Esophagus muscularis mucosa (tissue), 2 donors: ENCODE data around the gene FRMD5.

Experiments
- POLR2A ChIP-seq: fragments of 450-650 bp; IDR thresholded peaks from one replicate; pipeline ENCODE4 v1.6.1; 2017; ENCODE audit warnings: antibody characterized with exemption, moderate library complexity, mild to moderate bottlenecking, low read depth
- POLR2AphosphoS5 ChIP-seq, 2 donors: sonication (generic); formaldehyde crosslinking; IDR thresholded peaks; one replicate each; pipeline ENCODE4 v1.6.1; 2017; ENCODE audit warnings: antibody characterized with exemption in 2 of 2

- no peak for TF ChIP-seq POLR2A
- no peak for TF ChIP-seq POLR2AphosphoS5 (IDR thresholded peaks at IDR 0.05)
Observed at GRCh38 chr15:43887901-43888300, 307.2 kb downstream of the FRMD5 start.
